ENCODE data around the gene JAG2.

Gene JAG2

GRCh38 chr14:105168496-105168978 lies at the start of gene JAG2:
Gene JAG2 (minus strand): TSS chr14:105168776. CDS start chr14:105168420, 356 bp downstream.
- no peak for DNase-seq

- DNase-seq = no peak
Observed at GRCh38 chr14:105217774-105218173, 49.2 kb upstream of the JAG2 start.

GRCh38 chr14:105216490-105217247 lies 48.1 kb upstream of the JAG2 start:
- DNase-seq = no peak

GRCh38 chr14:105215602-105216001 lies 47.0 kb upstream of the JAG2 start:
- no peak for DNase-seq

GRCh38 chr14:105214324-105214915 lies 45.8 kb upstream of the JAG2 start:
- DNase-seq = no peak

GRCh38 chr14:105213361-105213760 lies 44.8 kb upstream of the JAG2 start:
- DNase-seq = no peak

- DNase-seq = no peak
Observed at GRCh38 chr14:105212541-105213300, 44.1 kb upstream of the JAG2 start.

GRCh38 chr14:105211758-105212089 lies 43.1 kb upstream of the JAG2 start:
- no peak for DNase-seq

- no peak for DNase-seq
Observed at GRCh38 chr14:105211086-105211757, 42.6 kb upstream of the JAG2 start.

- no peak for DNase-seq
Observed at GRCh38 chr14:105210266-105211025, 41.9 kb upstream of the JAG2 start.

- no peak for DNase-seq
Observed at GRCh38 chr14:105209646-105210045, 41.1 kb upstream of the JAG2 start.

GRCh38 chr14:105209091-105209490 lies 40.5 kb upstream of the JAG2 start:
- DNase-seq = no peak

GRCh38 chr14:105208738-105209075 lies 40.1 kb upstream of the JAG2 start:
- DNase-seq = no peak

GRCh38 chr14:105207996-105208737 lies 39.6 kb upstream of the JAG2 start:
- DNase-seq = no peak

- DNase-seq = no peak
Observed at GRCh38 chr14:105207460-105207901, 38.9 kb upstream of the JAG2 start.

GRCh38 chr14:105206873-105207272 lies 38.3 kb upstream of the JAG2 start:
- no peak for DNase-seq

GRCh38 chr14:105205673-105206208 lies 37.2 kb upstream of the JAG2 start:
- DNase-seq = no peak

- DNase-seq = no peak
Observed at GRCh38 chr14:105204931-105205672, 36.5 kb upstream of the JAG2 start.

GRCh38 chr14:105204206-105204930 lies 35.8 kb upstream of the JAG2 start:
- DNase-seq = no peak

GRCh38 chr14:105203701-105204100 lies 35.1 kb upstream of the JAG2 start:
- no peak for DNase-seq

Data from fibroblast of skin of right biceps (primary cell).